IPS DF 6.9 (cell line): Measurements from ENCODE around the gene COQ2.
"Not testable (repeated sequence)": the region's sequence is repeated elsewhere in the genome, so short reads cannot be mapped to it uniquely, and the experiment has no call there.

Experiments
- DNase-seq: peaks from one replicate; pipeline ENCODE4 v3.0.0-alpha.2; 2013; ENCODE audit warnings: low read depth, low spot score
- H3K27ac ChIP-seq: one replicate; pipeline ENCODE4 v1.5.1; 2013; ENCODE audit warnings: low read length, control low read depth
- H3K27me3 ChIP-seq: 2 replicates; pipeline ENCODE4 v1.6.1; 2013; ENCODE audit warnings: mild to moderate bottlenecking, low read length; ENCODE audit not compliant: control insufficient read depth, insufficient read depth
- H3K36me3 ChIP-seq: 2 replicates; pipeline ENCODE4 v1.6.1; 2013; ENCODE audit warnings: low read length; ENCODE audit not compliant: control insufficient read depth, insufficient read depth
- H3K4me1 ChIP-seq: 2 replicates; pipeline ENCODE4 v1.6.1; 2013; ENCODE audit warnings: low read length; ENCODE audit not compliant: control insufficient read depth, insufficient read depth
- H3K4me3 ChIP-seq: 2 replicates; pipeline ENCODE4 v1.5.1; 2013; ENCODE audit warnings: mild to moderate bottlenecking, low read length
- H3K9me3 ChIP-seq: 2 replicates; pipeline ENCODE4 v1.6.1; 2013; ENCODE audit warnings: low read length, inconsistent platforms; ENCODE audit not compliant: control insufficient read depth, insufficient read depth
- WGBS: extraction: QIAGEN DNeasy Blood & Tissue Kit; methylation state at CpG from one replicate; pipeline ENCODE4 v1.1.7; 2013; ENCODE audit warnings: mixed read lengths, missing lambda C conversion rate; ENCODE audit not compliant: insufficient read length, insufficient coverage; 5-methylcytosine and 5-hydroxymethylcytosine counted together

COQ2 gene

GRCh38 chr4:83283181-83283580 is 1.4 kb downstream of the COQ2 start:
- Histone ChIP-seq H3K4me1 (no peaks in the 10 kb centered on the region), H3K27me3 (no peaks in the 10 kb centered on the region; the same call in 1 of the 2 replicates), H3K9me3 (no peaks in the 10 kb centered on the region), H3K27ac (no peak overlapping the region), H3K4me3 (no peak overlapping the region), H3K36me3 (no peaks in the 10 kb centered on the region; the same call in 1 of the 2 replicates)
- no peak for DNase-seq
- no CpG with 5 or more reads among the region's 7 CpGs for WGBS

- Histone ChIP-seq H3K27me3 (no peaks in the 10 kb centered on the region; the same call in 1 of the 2 replicates), H3K9me3 (no peaks in the 10 kb centered on the region), H3K27ac (no peak overlapping the region), H3K4me1 (no peaks in the 10 kb centered on the region), H3K4me3 (no peak overlapping the region), H3K36me3 (no peaks in the 10 kb centered on the region; the same call in 1 of the 2 replicates)
- no peak for DNase-seq
- 100% methylated on average over 1 of the region's 4 CpGs for WGBS
These were observed 2.5 kb downstream of the COQ2 start for GRCh38 chr4:83282049-83282535.

- H3K9me3 ChIP-seq, result no peaks in the 10 kb centered on the region
- no CpG with 5 or more reads among the region's 4 CpGs for WGBS
- no peaks in the 10 kb centered on the region; the same call in 1 of the 2 replicates for H3K27me3 ChIP-seq
- H3K4me1 ChIP-seq, result no peaks in the 10 kb centered on the region
- no peak overlapping the region for H3K27ac ChIP-seq
- DNase-seq, result no peak
- no peaks in the 10 kb centered on the region; the same call in 1 of the 2 replicates for H3K36me3 ChIP-seq
- H3K4me3 ChIP-seq, result no peak overlapping the region
These were observed 3.3 kb downstream of the COQ2 start for GRCh38 chr4:83281307-83281706.

GRCh38 chr4:83276299-83277040 is 8.1 kb downstream of the COQ2 start:
- no CpG with 5 or more reads among the region's 3 CpGs for WGBS
- Histone ChIP-seq H3K27me3 (no peaks in the 10 kb centered on the region), H3K36me3 (no peaks in the 10 kb centered on the region; the same call in 1 of the 2 replicates), H3K9me3 (no peaks in the 10 kb centered on the region), H3K4me1 (no peaks in the 10 kb centered on the region), H3K4me3 (no peak overlapping the region), H3K27ac (no peak overlapping the region)
- no peak for DNase-seq

- WGBS, result no CpG with 5 or more reads among the region's 3 CpGs
- H3K36me3 ChIP-seq, H3K27ac ChIP-seq, H3K9me3 ChIP-seq, H3K4me1 ChIP-seq, H3K27me3 ChIP-seq, H3K4me3 ChIP-seq, DNase-seq: not testable (repeated sequence)
These were observed 10.7 kb downstream of the COQ2 start for GRCh38 chr4:83273926-83274325.

DNA sequence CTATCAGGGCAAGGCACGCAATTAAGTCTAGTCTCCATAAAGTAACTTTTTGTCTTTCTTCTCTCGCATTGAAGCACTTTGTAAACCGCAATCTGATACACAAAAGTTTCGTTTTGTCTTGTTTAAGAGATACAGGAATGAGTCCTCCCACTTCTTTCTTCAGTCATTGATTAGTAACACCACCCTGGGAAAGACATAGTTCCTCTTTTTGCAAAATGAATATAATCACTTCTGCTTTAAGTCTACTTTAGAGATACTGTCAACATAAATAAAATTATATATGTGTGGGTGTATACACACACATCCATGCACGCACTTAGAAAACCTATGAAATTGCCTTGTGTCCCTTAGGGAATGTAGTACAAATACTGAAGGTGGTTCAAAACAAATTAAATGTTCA is 11.7 kb downstream of the COQ2 start:
- no CpG with 5 or more reads among the region's 5 CpGs for WGBS
- Histone ChIP-seq H3K4me3 (no peak overlapping the region), H3K9me3 (no peaks in the 10 kb centered on the region), H3K4me1 (no peaks in the 10 kb centered on the region), H3K27me3 (no peaks in the 10 kb centered on the region), H3K36me3 (no peaks in the 10 kb centered on the region; the same call in 1 of the 2 replicates), H3K27ac (no peak overlapping the region)
- DNase-seq, result no peak

DNA sequence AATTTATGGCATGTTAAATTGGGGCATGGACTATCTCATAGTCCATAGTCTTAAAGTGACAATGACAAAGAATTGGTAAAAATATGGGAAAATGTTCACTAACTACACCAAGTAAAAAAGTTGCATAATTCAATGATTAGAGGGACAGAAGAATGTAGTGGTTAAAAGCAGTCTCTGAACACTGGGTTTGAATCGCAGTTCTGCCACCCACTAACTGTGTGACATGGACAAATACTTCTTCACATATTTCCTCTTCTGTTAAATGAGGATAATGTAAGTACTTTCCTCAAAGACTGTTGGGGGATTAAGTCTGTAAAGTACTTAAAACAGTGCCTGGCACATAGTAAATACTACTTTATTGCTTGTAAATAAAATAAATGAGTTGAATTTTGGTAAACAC is 15.3 kb downstream of the COQ2 start:
- no peak overlapping the region for H3K27ac ChIP-seq
- H3K27me3 ChIP-seq, result no peaks in the 10 kb centered on the region
- H3K9me3 ChIP-seq, result no peaks in the 10 kb centered on the region
- WGBS, result no CpG with 5 or more reads among the region's 1 CpG
- DNase-seq, result no peak
- no peaks in the 10 kb centered on the region for H3K4me1 ChIP-seq
- H3K4me3 ChIP-seq, result no peak overlapping the region
- H3K36me3 ChIP-seq, result no peaks in the 10 kb centered on the region; the same call in 1 of the 2 replicates

DNA sequence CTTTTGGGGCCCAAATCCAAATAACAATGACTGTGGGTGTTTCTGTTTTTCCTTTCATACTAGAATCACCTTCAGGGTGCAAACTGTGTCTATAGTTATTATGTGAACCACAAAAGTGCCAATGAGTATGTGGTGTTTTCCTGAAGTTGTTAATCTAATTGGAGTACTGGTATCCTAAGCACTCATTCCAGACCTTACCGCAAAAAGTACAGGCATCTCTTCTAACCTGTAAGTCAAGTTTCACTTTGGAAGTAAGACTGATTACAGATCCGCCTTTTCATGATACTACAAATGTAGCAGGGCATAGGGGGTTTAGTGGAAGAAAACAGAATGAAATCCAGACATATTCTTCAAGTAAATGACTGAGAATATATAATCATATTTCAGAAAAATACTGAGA is 16.1 kb downstream of the COQ2 start:
- H3K27me3 ChIP-seq, result no peaks in the 10 kb centered on the region
- H3K27ac ChIP-seq, result no peak overlapping the region
- H3K9me3 ChIP-seq, result no peaks in the 10 kb centered on the region

GRCh38 chr4:83267830-83268475 is 16.6 kb downstream of the COQ2 start:
- Histone ChIP-seq H3K27ac (no peak overlapping the region), H3K4me1 (no peaks in the 10 kb centered on the region), H3K27me3 (no peaks in the 10 kb centered on the region), H3K9me3 (no peaks in the 10 kb centered on the region), H3K4me3 (no peak overlapping the region), H3K36me3 (no peaks in the 10 kb centered on the region; the same call in 1 of the 2 replicates)
- no CpG with 5 or more reads among the region's 3 CpGs for WGBS
- DNase-seq, result no peak

More for the DNA sequence above, 16.1 kb downstream of the COQ2 start:
- no peaks in the 10 kb centered on the region; the same call in 1 of the 2 replicates for H3K36me3 ChIP-seq
- no CpG with 5 or more reads among the region's 2 CpGs for WGBS
- no peak for DNase-seq
- no peak overlapping the region for H3K4me3 ChIP-seq
- H3K4me1 ChIP-seq, result no peaks in the 10 kb centered on the region

DNA sequence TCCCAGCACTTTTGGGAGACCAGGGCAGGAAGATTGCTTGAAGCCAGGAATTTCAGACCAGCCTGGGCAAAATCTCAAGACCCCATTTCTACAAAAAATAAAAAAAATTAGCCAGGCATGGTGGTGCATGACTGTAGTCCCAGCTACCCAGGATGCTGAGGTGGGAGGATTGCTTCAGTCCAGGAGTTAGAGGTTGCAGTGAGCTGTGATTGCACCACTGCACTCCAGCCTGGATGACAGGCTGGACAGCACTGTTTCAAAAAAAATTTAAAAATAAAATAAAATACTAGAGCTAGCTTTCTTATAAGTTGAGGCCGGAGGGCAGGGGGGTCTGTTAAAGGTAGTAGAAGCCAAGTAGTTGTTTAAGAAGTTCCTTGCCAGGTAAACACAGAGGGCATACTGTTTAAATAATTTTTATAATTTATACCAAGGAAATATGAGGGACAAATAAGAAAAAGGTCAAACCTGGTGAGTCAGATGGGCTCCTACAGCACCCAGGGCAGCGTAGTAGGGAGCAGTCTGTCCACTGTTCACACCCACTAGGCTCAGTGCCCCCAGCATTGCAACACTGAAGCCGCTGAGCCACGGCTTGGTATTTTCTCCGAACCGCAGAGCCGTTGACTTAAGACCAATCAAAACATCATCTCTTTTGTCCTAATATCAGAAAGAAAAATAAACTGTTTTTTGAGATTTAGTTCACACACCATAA is 17.3 kb downstream of the COQ2 start:
- Histone ChIP-seq H3K27ac (no peak overlapping the region), H3K27me3 (no peaks in the 10 kb centered on the region), H3K4me1 (no peaks in the 10 kb centered on the region), H3K9me3 (no peaks in the 10 kb centered on the region), H3K36me3 (no peaks in the 10 kb centered on the region; the same call in 1 of the 2 replicates), H3K4me3 (no peak overlapping the region)
- no peak for DNase-seq
- no CpG with 5 or more reads among the region's 7 CpGs for WGBS
